Measurements from ENCODE around the gene PMS2.
"Not testable (repeated sequence)": the region's sequence is repeated elsewhere in the genome, so short reads cannot be mapped to it uniquely, and the experiment has no call there.

The PMS2 gene

GRCh38 chr7:6008668-6009611 lies at the start of gene PMS2, which contains the start of gene AIMP2:
TSS of gene PMS2 (minus strand) at chr7:6009049. CDS start at chr7:6009019, 30 bp downstream.
TSS of gene AIMP2 (plus strand) at chr7:6009272. CDS start at chr7:6009364, 92 bp downstream.
- DNase-seq = peak; percentile 95 to 98

DNA sequence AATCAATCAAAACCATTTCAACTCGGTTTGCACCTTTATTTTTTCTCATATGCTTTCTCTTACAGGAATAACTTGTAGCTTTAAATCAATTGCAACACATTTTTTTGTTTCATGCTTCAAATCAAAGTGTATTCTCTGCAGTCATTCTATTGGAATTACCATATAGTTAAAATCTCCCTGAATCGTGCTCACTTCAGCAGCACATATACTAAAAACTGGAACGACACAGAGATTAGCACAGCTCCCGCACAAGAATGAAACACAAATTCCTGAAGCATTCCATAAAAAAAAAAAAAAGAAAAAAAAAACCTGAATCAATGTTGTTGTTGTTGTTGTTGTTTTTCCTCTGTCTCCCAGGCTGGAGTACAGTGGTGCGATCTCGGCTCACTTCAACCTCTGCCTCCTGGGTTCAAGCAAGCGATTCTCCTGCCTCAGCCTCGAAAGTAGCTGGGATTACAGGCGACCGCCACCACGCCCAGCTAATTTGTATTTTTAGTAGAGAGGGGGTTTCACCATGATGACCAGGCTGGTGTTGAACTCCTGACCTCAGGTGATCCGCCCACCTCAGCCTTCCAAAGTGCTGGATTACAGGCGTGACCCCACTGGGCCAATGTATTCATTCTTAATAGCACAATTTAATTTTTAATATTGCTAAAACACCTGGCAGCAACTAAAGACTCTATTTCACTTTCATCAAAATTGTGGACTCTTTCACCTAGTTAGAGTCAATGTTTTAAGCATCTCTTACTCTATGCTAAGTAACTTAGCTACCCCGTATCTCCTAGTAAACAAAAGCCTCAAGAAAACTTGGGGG lies 48.7 kb upstream of the PMS2 start:
- no peak for DNase-seq

DNA sequence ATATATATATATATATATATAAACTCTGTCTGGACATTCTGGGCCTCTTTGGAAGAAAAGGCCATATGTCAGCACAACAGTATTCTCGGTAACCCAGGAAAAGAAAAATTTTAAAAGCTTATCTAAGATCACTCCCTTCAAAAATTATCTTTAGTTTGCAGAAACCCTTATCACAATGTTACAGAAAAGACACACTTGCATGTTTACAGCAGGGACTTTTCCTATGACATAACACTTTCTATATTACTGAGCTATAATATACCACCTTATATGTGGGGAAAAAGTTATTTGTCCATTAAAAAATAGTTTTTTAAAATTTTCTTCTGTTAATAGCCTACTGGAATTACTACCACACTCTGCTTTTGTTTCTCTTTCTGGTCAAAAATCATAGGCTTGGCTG lies 47.8 kb upstream of the PMS2 start:
- no peak for DNase-seq

- DNase-seq = not testable (repeated sequence)
Measured at GRCh38 chr7:6051185-6051584, 42.3 kb upstream of the PMS2 start.

DNA sequence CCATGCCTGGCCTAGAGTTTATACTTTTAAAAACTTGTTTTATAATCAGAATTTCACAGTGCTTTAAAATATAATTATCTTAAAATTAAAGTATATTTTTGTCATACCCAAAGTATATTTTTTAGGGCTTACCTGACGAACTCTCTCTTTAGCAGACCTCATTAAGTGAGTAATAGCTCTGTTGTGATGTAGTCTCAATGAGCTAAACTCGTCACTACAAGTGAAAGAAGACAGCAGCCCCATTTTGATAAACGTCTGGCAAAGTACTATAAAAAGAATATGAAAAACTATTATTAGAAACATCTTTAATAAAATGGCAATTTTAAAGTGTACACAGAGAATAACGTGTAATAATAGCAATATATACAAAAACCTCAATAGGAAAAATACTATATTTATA lies 40.9 kb upstream of the PMS2 start:
- no peak for DNase-seq

DNA sequence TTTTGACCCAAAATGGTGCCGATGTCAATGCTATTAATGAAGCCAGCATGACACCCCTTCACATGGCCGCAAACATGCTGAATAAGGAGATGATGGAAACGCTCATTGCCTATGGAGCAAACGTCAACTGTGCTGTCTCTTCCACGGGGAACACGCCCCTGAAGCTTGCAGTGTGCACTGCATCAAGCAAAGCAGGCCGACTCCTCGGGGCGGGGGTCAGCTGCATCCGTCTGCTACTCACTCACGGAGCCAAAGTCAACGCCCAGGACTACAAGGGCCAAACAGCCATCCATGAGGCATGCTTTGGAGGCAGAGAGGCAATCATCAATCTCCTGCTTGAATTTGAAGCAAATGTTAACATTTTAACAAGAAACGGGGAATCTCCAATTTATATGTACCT lies 26.8 kb upstream of the PMS2 start:
- DNase-seq = no peak

DNA sequence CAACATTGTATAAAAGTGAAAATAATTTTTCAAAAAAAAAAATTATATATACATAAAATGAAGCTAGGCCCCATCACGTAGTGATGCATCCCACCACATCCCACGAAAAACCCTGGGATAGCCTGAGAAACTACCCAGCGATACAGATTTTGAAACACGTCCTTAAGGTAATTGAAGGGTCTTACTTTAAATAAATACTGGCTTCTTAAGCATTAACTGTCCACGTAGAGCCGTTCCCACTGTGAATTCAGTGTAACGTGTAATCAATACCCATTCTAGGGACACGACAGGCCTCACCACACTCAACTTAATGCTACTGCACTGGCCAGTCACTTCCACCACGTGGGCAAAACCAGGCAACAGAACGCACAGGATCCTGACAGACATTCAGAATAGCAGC lies 26.3 kb upstream of the PMS2 start:
- no peak for DNase-seq

DNA sequence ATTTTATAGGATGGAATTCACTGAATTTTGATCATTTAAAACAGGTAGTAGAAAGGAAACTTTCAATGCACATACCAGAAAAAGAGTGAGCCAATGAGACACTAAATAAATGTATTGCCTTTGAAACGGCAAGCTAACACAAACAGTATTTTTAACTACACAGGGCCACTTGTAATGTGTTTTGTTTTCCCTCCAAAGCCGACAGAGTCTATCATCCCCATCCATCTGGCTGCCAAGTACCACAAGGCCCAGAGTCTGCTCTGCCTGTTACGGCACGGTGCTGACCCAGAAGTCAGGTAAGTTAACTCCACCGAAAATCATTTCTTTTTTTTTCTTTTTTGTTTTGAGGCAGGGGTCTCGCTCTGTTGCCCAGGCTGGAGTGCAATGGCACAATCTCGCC lies 23.8 kb upstream of the PMS2 start:
- no peak for DNase-seq

DNA sequence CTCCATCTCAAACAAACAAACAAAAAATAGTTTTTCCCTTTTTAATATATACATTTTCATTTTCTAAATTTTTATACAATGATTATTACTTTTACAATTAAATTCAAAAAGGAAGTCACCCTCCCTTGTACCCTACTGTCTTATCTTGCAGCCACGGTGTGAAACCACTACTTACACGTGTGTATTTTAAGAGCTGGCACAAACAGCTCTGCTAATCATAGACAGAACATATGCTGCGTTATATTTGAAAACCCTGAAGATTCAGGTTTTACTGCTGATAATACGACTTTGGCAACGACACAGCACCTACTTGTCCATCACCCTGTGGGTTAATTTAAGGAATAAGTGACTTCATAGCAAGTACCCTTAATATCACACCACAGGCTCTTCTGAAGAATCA lies 23.3 kb upstream of the PMS2 start:
- DNase-seq = no peak

DNA sequence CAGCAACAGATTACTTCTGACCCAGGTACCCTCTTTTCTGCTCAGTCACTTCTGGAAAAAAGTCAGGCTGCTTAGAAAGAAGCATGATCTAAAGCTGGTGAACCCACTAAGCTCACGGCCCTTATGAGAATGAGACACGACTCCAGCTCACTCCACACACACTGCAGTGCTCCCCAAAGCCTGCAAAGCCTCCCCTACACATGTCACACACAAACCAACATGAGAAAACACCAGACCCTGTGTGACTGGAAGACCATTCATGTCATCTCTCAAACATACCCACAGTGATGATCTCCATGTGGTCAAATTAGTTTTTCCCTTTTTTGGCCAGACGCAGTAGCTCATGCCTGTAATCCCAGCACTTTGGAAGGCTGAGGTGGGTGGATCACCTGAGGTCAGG lies 22.7 kb upstream of the PMS2 start:
- DNase-seq = no peak

GRCh38 chr7:6030988-6031387 lies 22.1 kb upstream of the PMS2 start, which contains the start of gene ANKRD61:
TSS of gene ANKRD61 (plus strand) at chr7:6031376. CDS start at chr7:6031376, 0 bp downstream.
- no peak for DNase-seq

- DNase-seq = no peak
Measured at GRCh38 chr7:6028563-6028962, 19.7 kb upstream of the PMS2 start.

DNA sequence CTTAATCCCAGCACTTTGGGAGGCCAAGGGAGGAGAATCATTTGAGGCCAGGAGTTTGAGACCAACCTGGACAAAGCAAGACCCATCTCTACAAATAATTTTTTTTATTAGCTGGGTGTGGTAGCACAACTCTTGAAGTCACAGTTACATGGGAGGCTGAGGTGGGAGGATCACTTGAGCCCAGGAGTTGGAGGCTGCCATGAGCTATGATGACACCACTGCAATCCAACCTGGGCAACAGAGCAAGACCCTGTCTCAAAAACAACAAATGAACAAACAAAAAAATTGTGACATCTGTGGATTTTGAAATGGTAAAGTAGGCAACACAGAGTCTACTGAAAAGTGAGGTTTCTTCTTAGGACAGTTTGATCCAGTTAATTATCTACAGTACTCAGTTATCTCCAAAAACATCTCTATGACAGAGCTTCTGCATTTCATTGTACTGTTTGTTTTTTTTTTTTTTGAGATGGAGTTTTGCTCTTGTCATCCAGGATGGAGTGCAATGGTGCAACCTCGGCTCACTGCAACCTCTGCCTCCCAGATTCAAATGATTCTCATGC lies 19.0 kb upstream of the PMS2 start:
- DNase-seq = no peak

GRCh38 chr7:6026820-6027311 lies 18.0 kb upstream of the PMS2 start:
- no peak for DNase-seq

DNA sequence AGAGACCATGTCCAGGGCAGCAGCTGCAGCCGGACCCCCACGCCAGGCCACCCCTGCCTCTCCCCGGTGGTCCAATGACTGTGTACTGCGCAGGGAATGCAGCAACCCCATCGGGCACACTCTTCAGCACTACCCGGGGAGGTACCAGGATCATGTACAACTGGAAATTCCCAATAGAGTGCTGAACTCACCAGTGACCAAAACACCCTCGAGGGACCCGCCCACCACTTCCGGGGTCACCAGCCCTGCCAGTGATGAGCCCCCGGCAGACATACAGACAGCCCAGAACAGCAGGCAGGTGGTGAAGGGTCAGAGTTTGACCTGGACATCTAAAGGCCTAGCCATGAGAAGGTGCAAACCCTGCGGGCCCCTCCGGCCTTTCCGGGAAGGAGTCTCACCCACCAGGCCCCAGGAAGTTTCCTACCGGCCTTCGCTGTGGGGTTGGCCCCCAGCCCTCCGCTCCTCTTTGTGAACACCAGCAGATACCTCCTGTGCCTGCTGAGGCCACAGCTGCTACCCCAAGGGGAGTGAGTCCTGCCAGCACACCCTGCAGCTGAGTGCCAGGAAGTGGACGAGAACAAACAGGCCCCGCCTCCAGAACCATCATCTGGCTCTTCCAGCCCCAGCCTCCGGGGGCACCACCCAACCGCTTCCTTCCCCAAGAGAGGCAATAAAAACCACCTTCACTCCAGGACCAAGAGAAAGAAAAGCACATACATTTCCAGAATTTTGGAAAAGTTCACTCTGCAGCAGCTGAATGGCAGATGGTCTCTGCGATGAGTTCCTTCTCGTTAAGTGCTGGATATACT lies 17.4 kb upstream of the PMS2 start:
- peak in 1 of 2 experiments; percentile 11 for DNase-seq

DNA sequence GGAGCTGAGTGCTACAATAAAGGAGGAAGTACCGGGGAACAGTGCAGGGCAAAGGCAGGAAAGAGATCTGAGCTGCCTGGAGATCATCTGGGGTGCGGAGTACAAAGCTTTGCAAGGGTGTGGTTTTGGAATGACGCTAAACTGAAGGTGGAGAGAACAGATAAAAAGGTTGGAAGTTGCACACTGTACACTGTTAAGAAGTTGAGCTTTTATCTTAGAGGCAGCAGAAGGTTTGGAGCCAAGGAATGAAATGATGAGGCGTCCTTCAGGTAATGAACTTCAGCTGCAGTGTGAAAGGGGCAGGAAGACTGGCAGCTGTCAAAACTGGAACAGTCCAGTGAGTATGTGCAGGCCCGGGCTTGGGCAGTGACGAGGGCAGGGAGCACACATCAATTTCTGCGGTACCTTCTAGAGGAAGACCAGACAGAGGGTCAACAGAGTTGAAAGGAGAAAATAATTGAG lies 15.2 kb upstream of the PMS2 start:
- DNase-seq = no peak

DNA sequence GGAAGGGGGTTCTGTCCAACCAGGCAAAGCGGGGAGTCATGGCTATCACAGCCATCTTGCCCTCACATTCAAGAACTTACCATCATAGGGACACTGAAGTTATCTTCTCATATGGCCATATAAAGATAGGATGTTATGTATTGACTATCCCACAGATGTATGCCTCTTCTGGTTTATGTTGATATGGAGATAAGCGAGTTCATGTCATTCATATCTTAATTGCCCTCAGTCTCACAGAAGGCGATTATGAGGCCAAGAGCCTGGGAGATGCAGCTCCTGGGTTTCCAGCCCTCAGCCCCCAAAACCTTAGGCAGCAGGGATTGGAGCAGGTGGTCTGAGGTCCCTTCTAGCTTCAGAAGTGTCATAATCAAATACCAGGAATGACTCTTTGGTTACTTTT lies 13.9 kb upstream of the PMS2 start:
- no peak for DNase-seq

- DNase-seq = no peak
Measured at GRCh38 chr7:6020371-6021286, 11.8 kb upstream of the PMS2 start.

DNA sequence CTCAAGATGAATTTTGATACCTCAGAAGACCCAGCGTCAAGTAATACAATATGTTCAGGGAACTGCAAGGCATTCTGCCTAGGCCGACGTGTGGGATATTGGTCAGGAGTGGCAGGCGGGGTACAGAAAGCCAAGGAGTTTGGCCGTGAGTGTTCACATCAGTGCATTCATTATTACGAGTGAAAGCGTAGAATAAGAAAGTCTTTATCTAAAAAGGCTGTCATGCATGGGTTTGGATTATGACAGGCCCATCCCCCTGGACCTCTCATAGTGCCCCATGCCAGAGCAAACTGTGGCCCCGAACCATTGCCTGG lies 7.8 kb upstream of the PMS2 start:
- DNase-seq = no peak

DNA sequence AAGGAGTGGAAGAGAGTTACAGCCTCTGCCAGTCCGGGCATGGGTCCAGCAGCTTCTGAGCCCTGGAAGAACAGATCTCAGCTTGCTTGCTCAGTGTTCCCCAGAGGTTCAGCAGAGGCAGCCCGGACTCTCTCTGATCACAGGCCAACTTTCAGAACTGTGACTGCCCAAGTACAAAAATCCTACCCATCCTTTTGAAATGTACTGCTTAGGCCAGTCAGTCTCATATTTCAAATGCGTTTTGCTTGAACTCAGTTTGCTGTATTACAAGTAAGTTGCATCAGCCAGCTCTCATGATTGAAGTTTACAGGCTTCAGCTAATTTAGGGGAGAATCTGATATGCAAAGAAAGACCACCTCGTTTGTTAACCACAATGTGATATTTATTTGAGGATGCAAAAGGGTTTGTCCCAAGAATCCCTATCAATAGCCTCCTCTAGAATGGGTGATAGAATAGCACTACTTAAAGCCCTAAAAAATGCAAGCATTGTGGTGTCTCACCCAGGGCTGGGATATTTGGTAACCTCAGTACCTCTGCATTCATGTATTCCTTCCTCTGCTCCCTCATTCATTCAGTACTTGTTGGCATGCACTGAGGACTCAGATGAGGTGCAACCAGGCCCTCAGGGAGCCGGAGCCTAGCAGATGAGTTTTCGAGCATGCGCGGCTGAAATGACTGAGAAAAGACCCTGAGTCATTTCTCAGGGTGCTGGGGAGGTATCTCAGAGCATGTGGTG lies 7.2 kb upstream of the PMS2 start:
- no peak for DNase-seq

All from NCI-H524 (cell line).